HG03060 (cell line): Measurements from ENCODE around the gene PRRT1B.

Source experiments
- ATAC-seq: cut with Tn5 transposase; IDR thresholded peaks from one replicate; pipeline ENCODE4 v1.9.1; 2021; ENCODE audit warnings: low read depth, moderate number of reproducible peaks; ENCODE audit not compliant: unreplicated experiment

The PRRT1B gene

GRCh38 chr9:131578731-131579504 lies 33.6 kb downstream of the PRRT1B start:
- no peak for ATAC-seq

GRCh38 chr9:131579789-131580211 lies 34.5 kb downstream of the PRRT1B start:
- no peak for ATAC-seq

GRCh38 chr9:131580358-131580757 lies 35.0 kb downstream of the PRRT1B start:
- ATAC-seq = no peak

- ATAC-seq = no peak
Measured at GRCh38 chr9:131582056-131582455, 36.7 kb downstream of the PRRT1B start.

GRCh38 chr9:131582466-131583336 lies 37.4 kb downstream of the PRRT1B start:
- ATAC-seq = no peak

- no peak for ATAC-seq
Measured at GRCh38 chr9:131583337-131583645, 38.0 kb downstream of the PRRT1B start.

GRCh38 chr9:131583836-131584555 lies 38.7 kb downstream of the PRRT1B start:
- ATAC-seq = no peak

GRCh38 chr9:131584858-131585257 lies 39.5 kb downstream of the PRRT1B start:
- no peak for ATAC-seq

GRCh38 chr9:131585375-131585774 lies 40.1 kb downstream of the PRRT1B start:
- ATAC-seq = no peak

GRCh38 chr9:131587331-131587730 lies 42.0 kb downstream of the PRRT1B start:
- ATAC-seq = no peak

GRCh38 chr9:131587906-131588305 lies 42.6 kb downstream of the PRRT1B start:
- ATAC-seq = no peak

GRCh38 chr9:131588396-131588795 lies 43.1 kb downstream of the PRRT1B start:
- no peak for ATAC-seq

GRCh38 chr9:131589124-131589711 lies 43.9 kb downstream of the PRRT1B start:
- no peak for ATAC-seq

GRCh38 chr9:131589993-131590392 lies 44.7 kb downstream of the PRRT1B start:
- ATAC-seq = no peak

- ATAC-seq = no peak
Measured at GRCh38 chr9:131590449-131590848, 45.1 kb downstream of the PRRT1B start.

GRCh38 chr9:131590907-131591844 lies 45.9 kb downstream of the PRRT1B start:
- ATAC-seq = no peak

- no peak for ATAC-seq
Measured at GRCh38 chr9:131591845-131592208, 46.5 kb downstream of the PRRT1B start.

- no peak for ATAC-seq
Measured at GRCh38 chr9:131593091-131593820, 47.9 kb downstream of the PRRT1B start.
